Motor neuron (in vitro differentiated cells): ENCODE data around the gene MYL9. TPM values are rescaled to one million over a fixed set of nuclear protein-coding genes. Genes with fewer than 3 reads are reported as not detected.
A peak's percentile ranks its signal among the peaks of the same experiment; 100 is the strongest.

Experiments
- ATAC-seq, 8 experiments: fragments of 200-7000 bp; cut with Tn5 transposase; replicated peaks in 6 of 8; 2 replicates each; pipeline ENCODE4 v1.8.0; 2021; ENCODE audit warnings: mild to moderate bottlenecking in 8 of 8, moderate library complexity in 8 of 8
- H3K27ac ChIP-seq, 2 donors: fragments of 250-450 bp; sonication (Bioruptor Pico); 2 replicates each; pipeline ENCODE4 v1.9.0; 2021; ENCODE audit warnings: antibody characterized with exemption in 2 of 2, mild to moderate bottlenecking in 2 of 2, moderate library complexity in 1 of 2
- H3K4me1 ChIP-seq, 2 donors: fragments of 250-450 bp; sonication (Bioruptor Pico); replicated peaks in 1 of 2; 2 replicates each; pipeline ENCODE4 v1.6.1; 2021; ENCODE audit warnings: antibody characterized with exemption in 2 of 2, mild to moderate bottlenecking in 2 of 2, moderate library complexity in 1 of 2
- H3K4me3 ChIP-seq, 5 donors: fragments of 250-450 bp; sonication (Bioruptor Pico); 2 replicates each; pipeline ENCODE4 v1.9.0; 2021; ENCODE audit warnings: antibody characterized with exemption in 5 of 5, mild to moderate bottlenecking in 5 of 5, moderate library complexity in 4 of 5
- WGBS, 10 experiments: fragments of 450-650 bp; shearing (Covaris generic); methylation state at CpG; one replicate each; pipeline ENCODE4 v1.0.0; 2022; 5-methylcytosine and 5-hydroxymethylcytosine counted together
- in situ Hi-C, 9 experiments: fragments of 400-800 bp; cut with MboI; loops; one replicate each; pipeline ENCODE4 v1.15.0; 2021; ENCODE audit warnings: low sequenced_read_pairs in 9 of 9, low pct_unique_long_range_greater_than_20kb in 2 of 9; ENCODE audit not compliant: unreplicated experiment in 9 of 9
- total RNA-seq, 8 experiments: library from RNA; unstranded; fragments of 300-600 nt; gene quantifications; 2 replicates each; pipeline versions ENCODE4 v1.2.3 to v1.2.4, GENCODE V29; 2022

Gene MYL9
- total RNA-seq, 8 experiments from 2014 or later = 0.05 to 240 (median 8.8) TPM

DNA sequence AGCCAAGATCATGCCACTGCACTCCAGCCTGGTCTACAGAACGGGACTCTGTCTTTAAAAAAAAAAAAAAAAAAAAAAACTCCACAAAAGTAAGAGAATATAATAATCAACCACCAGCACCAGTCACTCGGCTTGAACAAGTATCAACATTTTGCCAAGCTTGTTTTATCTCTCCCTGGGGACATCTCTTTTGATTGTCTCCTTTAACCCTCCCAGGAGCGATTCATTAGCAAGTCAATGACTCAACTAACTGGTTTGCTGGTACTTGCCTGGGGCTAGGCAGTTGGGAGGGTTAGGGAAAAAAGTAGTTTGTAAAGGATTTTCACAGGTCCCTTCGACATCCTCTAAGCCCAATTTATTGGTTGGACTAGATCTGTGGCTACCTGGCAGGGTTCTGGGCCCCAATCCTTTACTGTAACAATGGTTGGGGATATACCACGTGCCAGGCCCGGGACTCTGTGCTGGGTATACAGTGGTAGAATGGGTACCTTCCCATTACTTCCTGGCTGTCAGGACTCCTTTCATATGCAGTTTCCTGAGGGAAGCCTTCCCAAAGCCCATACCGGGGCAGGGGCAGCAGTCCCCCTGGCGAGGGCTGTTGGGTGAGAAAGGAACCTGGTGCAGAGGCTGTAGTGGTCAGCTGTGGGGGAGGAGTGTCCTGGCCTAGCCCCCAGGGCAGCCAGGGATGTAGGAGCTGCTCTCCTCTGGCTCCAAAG lies 44.2 kb downstream of the MYL9 start:
- Histone ChIP-seq H3K27ac (no peak overlapping the region), H3K4me1 (peaks cover 6 to 16% of the 10 kb centered on the region in 2 donors), H3K4me3 (no peak overlapping the region)
- peak in 6 of 8 experiments; percentile 77 to 94 (median 83) for ATAC-seq
- 0 to 100% (median 19%) methylated on average over 1 to 7 of the region's 8 CpGs; no CpG with 5 or more reads in 1 of the 10 experiments for WGBS, 10 experiments
- in situ Hi-C loops = no loop called here

DNA sequence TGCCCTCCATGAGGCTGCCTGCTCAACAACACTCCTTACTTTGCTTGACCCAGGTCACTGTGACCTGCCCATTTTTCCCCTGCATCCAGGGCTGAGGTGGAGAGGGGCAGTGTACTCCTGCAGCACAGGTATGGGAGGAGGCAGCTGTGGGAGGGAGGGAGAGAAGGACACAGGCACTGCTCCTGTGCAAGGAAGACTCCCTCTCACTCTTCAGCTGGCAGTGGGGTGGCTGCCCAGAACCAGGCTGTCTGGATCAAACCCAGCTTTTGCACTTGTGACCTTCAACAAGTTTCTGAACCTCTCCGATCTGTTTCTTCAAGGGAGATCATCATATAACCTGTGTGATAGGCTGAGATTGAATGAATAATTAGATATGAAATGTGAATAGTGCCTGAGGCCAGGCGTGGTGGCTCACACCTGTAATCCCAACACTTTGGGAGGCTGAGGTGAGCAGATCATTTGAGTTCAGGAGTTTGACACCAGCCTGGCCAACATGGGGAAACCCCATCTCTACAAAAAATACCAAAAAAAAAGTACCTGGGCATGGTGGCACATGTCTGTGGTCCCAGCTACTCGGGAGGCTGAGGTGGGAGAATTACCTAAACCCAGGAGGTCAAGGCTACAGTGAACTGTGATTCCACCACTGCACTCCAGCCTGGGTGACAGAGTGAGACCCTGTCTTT lies 46.2 kb downstream of the MYL9 start:
- in situ Hi-C loops = no loop called here
- no peak for ATAC-seq
- Histone ChIP-seq H3K4me3 (no peak overlapping the region), H3K4me1 (peaks cover 6 to 18% of the 10 kb centered on the region in 2 donors), H3K27ac (no peak overlapping the region)
- WGBS, 10 experiments = 98 to 100% (median 100%) methylated on average over 1 to 3 of the region's 3 CpGs; no CpG with 5 or more reads in 4 of the 10 experiments

DNA sequence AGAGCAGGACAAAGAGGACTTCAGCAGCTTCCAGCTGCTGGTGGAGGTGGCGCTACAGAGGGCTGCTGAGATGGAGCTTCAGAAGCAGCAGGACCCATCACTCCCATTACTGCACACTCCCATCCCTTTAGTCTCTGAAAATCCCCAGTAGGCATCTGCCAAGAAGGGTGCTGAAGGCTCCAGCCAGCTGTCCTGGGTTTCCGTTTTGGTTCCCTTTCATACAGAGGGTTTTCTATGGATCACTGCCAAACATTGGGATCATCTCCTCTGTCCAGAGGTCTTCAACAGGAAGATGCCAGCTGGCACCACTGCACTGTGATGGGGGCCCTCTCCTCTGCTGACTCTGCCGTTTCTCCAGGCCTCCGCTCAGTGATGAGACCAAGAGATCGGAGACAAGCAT lies 50.0 kb downstream of the MYL9 start:
- ATAC-seq = no peak
- in situ Hi-C loops = no loop called here
- H3K4me3 ChIP-seq = no peak overlapping the region

DNA sequence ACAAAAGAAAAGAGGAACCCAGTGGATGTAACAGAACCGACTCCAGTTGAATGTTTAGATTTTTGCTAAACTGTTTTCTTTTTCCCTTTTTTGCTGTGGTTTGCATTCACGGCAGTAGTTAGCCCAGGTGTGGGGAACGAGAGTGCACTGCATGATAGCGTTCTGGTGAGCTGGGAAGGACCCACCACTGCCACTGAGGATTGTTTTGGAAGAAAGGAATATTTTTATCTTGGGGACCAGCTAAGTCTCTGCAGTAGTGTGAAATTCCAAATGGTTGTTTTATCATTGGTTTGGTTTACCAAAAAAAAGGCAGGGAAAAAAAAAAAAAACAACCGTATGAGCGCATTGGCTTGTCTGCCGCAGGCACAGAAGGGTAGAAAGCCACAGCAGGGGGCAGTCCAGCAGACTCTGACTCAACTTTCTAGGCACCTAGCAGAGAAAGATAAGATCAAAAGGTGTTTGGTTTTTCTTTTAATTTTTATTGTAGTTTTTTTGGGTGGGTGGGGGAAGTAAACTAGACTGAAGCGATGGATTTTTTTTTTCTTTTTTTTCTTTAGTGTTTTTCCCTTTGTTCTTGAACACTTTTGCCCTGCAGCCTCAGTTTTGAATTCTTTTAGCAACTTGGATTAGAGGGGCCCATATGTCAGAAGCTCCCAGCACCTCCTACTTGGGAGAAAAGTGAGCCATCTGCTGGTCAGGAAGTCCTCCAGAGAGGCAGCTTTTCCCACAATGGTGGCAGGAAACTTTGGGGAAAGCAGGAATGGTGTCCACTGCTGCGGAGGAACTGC lies 50.7 kb downstream of the MYL9 start:
- Histone ChIP-seq H3K4me3 (no peak overlapping the region), H3K27ac (no peak overlapping the region), H3K4me1 (peaks cover 0 to 2% of the 10 kb centered on the region in 2 donors)
- ATAC-seq = peak in 3 of 8 experiments; percentile 26 to 52 (median 45)
- in situ Hi-C loops = no loop called here
- 79 to 100% (median 86%) methylated on average over 2 to 9 of the region's 9 CpGs for WGBS, 10 experiments

More for the DNA sequence above, 50.0 kb downstream of the MYL9 start:
- 60 to 100% (median 100%) methylated on average over 1 to 4 of the region's 5 CpGs; no CpG with 5 or more reads in 4 of the 10 experiments for WGBS, 10 experiments
- no peak overlapping the region for H3K27ac ChIP-seq
- peaks cover 0 to 3% of the 10 kb centered on the region in 2 donors for H3K4me1 ChIP-seq

DNA sequence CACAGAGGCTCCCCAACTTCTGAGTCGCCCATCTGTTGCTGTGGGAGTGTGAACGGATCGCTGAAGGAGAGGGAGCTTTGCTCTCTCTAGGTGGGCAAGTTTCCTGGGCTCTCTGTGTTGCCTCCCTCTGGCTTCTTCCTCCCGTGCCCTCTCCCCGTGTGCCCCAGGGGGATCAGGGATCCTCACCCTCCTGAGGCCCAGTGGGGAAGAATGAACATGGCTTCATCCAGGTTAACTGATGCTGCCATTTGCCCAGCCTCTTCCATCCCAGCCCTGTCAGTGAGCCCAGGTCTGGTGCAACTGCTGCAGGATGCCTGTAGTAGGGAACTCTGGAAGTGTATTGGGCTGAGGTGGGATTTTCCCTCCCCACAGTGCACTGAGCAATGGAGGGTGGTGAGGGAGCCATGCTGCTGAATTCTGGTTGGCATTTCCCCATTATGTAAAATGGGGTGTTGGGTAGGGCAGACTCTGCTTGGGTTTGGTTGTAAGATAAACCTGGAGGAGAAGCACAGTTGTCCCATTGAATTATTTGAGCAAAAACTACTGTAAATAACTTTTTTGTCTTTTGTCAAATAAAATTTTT lies 52.1 kb downstream of the MYL9 start:
- WGBS, 10 experiments = 40 to 100% (median 100%) methylated on average over 1 to 4 of the region's 5 CpGs; no CpG with 5 or more reads in 7 of the 10 experiments
- in situ Hi-C loops = no loop called here
- ATAC-seq = no peak
- peaks cover 0 to 2% of the 10 kb centered on the region in 2 donors for H3K4me1 ChIP-seq
- no peak overlapping the region for H3K4me3 ChIP-seq
- H3K27ac ChIP-seq = no peak overlapping the region

DNA sequence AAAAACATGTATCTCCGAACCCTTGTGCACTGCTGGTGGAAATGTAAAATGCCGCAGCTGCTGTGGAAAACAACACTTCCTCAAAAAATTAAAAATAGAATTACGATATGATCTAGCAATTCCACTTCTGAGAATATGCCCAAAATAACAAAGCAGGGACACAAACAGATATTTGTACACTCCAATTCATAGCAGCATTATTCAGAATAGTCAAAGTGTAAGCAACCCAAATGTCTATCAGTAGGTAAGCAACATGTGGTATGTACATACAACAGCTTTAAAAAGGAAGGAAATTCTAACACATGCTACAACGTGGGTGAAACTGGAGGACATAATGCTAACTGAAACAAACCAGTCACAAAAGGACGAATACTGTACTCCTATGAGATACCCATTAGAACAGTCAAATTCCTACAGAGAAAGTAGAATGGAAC lies 58.6 kb downstream of the MYL9 start:
- ATAC-seq = peak in 1 of 8 experiments; percentile 46
- in situ Hi-C loops = no loop called here
- 8 to 100% (median 64%) methylated on average over 2 to 5 of the region's 5 CpGs for WGBS, 10 experiments
- H3K4me3 ChIP-seq = no peak overlapping the region
- H3K27ac ChIP-seq = no peak overlapping the region
- H3K4me1 ChIP-seq = peaks cover 2% of the 10 kb centered on the region in 2 donors

Other genes starting within 250 kb of the MYL9 start
- gene DLGAP4, start 235.2 kb upstream of the MYL9 start, total RNA-seq = 10 to 100 TPM; 13.3 to 51.8 (median 40.0) TPM
- 10 to 100 TPM in 4 of 8 experiments, 1 to 10 TPM in 4; 5.4 to 35.1 (median 10.4) TPM for gene TGIF2, start 32.1 kb downstream of the MYL9 start, total RNA-seq
- gene RAB5IF, start 64.3 kb downstream of the MYL9 start, total RNA-seq = 100 to 1,000 TPM in 1 of 8 experiments, 10 to 100 TPM in 7; 41.2 to 135 (median 52.5) TPM
- under 1 TPM; 0.22 to 0.81 (median 0.37) TPM for gene SLA2, start 104.7 kb downstream of the MYL9 start, total RNA-seq
- gene NDRG3, start 204.6 kb downstream of the MYL9 start, total RNA-seq = 10 to 100 TPM; 13.1 to 35.8 (median 24.5) TPM
- 10 to 100 TPM in 3 of 8 experiments, 1 to 10 TPM in 5; 4.3 to 16.7 (median 6.2) TPM for gene DSN1, start 232.2 kb downstream of the MYL9 start, total RNA-seq